K562 (cell line): ENCODE results near the gene SIGMAR1. TPM values are rescaled to one million over a fixed set of nuclear protein-coding genes. Genes with fewer than 3 reads are reported as not detected.

Experiments
- ATAC-seq: fragments of 200-7000 bp; cut with Tn5 transposase; 3 replicates; pipeline ENCODE4 v1.9.1; 2020; ENCODE audit warnings: moderate library complexity
- BruUV-seq: library from RNA; stranded (reverse); fragments of 400-500 nt; replicated peaks from 2 replicates; lab custom pipeline; 2021; lab: Mats Ljungman, UMichigan
- CTCF ChIA-PET: fragments of 300-600 bp; formaldehyde crosslinking; extraction: SDS; loops from one replicate; lab custom pipeline; 2021; ENCODE audit warnings: low intra/inter-chr PET ratio; lab: Yijun Ruan, JAX
- POLR2A ChIA-PET: fragments of 300-600, 350-650 bp; sonication (Branson Sonifier 250); formaldehyde crosslinking; extraction: SDS; loops from one replicate; lab custom pipeline; 2021; ENCODE audit warnings: antibody characterized with exemption, inconsistent platforms; lab: Yijun Ruan, JAX
- DNase-seq, 4 experiments: peaks; one replicate each; pipeline versions ENCODE4 v3.0.0 to v3.0.0-alpha.2; 2011 to 2018; ENCODE audit warnings: low spot score in 3 of 4, mixed read lengths in 3 of 4; ENCODE audit errors: extremely low read depth in 1 of 4
- FAIRE-seq: peaks from 2 replicates; lab custom pipeline; 2011; peaks lifted over from hg19 to GRCh38; lab: Jason Lieb, UNC
- H2AFZ ChIP-seq: 2 replicates; pipeline ENCODE4 v1.6.0; 2011; ENCODE audit warnings: low read depth, low read length, control low read depth, inconsistent platforms
- H3K27ac ChIP-seq: fragments of 200-600 bp; 3 replicates; pipeline ENCODE4 v1.8.0; 2011; ENCODE audit warnings: low read depth, mild to moderate bottlenecking, control low read depth, inconsistent platforms, low read length, moderate library complexity, mixed read lengths; ENCODE audit errors: extremely low read depth
- H3K27me3 ChIP-seq, 2 experiments: fragments of 300-600 bp in 1 of 2; 2 replicates in 1 of 2; 3 replicates in 1 of 2; pipeline versions ENCODE4 v1.6.0 to v1.8.0; 2011; ENCODE audit warnings: inconsistent platforms in 2 of 2, low read length in 2 of 2, mild to moderate bottlenecking in 1 of 2, mixed read lengths in 1 of 2, moderate library complexity in 1 of 2; ENCODE audit not compliant: control insufficient read depth in 2 of 2, insufficient read depth in 2 of 2
- H3K36me3 ChIP-seq: fragments of 300-600 bp; 3 replicates; pipeline ENCODE4 v1.8.0; 2011; ENCODE audit warnings: mild to moderate bottlenecking, low read length, inconsistent platforms; ENCODE audit not compliant: control insufficient read depth, insufficient read depth
- H3K4me1 ChIP-seq, 2 experiments: fragments of 200-600 bp in 1 of 2; replicated peaks in 1 of 2; 2 replicates in 1 of 2; 3 replicates in 1 of 2; pipeline versions ENCODE4 v1.5.1 to v1.8.0; 2011; ENCODE audit warnings: inconsistent platforms in 2 of 2, low read length in 2 of 2, mild to moderate bottlenecking in 1 of 2, mixed read lengths in 1 of 2, moderate library complexity in 1 of 2; ENCODE audit not compliant: control insufficient read depth in 2 of 2, insufficient read depth in 2 of 2
- H3K4me2 ChIP-seq: 2 replicates; pipeline ENCODE4 v1.6.1; 2011; ENCODE audit warnings: low read length, control low read depth, inconsistent platforms, mixed read lengths; ENCODE audit not compliant: insufficient read depth
- H3K4me3 ChIP-seq: fragments of 200-600 bp; sonication (generic), shearing (Covaris generic); 2 replicates; pipeline ENCODE4 v1.5.1; 2016; ENCODE audit warnings: control low read depth, inconsistent platforms
- H3K79me2 ChIP-seq: fragments of 200-600 bp; 3 replicates; pipeline ENCODE4 v1.8.0; 2011; ENCODE audit warnings: low read length, inconsistent platforms; ENCODE audit not compliant: control insufficient read depth, insufficient read depth
- H3K9ac ChIP-seq, 2 experiments: 2 replicates each; pipeline versions ENCODE4 v1.6.0 to v1.6.1; 2011; ENCODE audit warnings: low read depth in 2 of 2, low read length in 2 of 2, control low read depth in 1 of 2, inconsistent platforms in 1 of 2, mild to moderate bottlenecking in 1 of 2, mixed read lengths in 1 of 2; ENCODE audit not compliant: insufficient read depth in 1 of 2
- H3K9me1 ChIP-seq: one replicate; pipeline ENCODE4 v1.6.0; 2011; ENCODE audit warnings: inconsistent platforms, mild to moderate bottlenecking, low read length, moderate library complexity; ENCODE audit not compliant: control insufficient read depth, insufficient read depth
- H3K9me3 ChIP-seq: replicated peaks from 2 replicates; pipeline ENCODE4 v1.5.1; 2011; ENCODE audit warnings: low read depth, low read length, inconsistent platforms; ENCODE audit not compliant: control insufficient read depth, insufficient read depth
- H4K20me1 ChIP-seq: replicated peaks from 2 replicates; pipeline ENCODE4 v1.6.1; 2011; ENCODE audit warnings: low read length, inconsistent platforms, mixed read lengths; ENCODE audit not compliant: control insufficient read depth, insufficient read depth
- ARID4B ChIP-seq: sonication (generic); formaldehyde crosslinking; IDR thresholded peaks from 2 replicates; pipeline ENCODE4 v1.8.0; 2022; ENCODE audit warnings: mild to moderate bottlenecking, missing genetic modification reagents
- BACH1 ChIP-seq: fragments of 200-800 bp; sonication (Bioruptor generic); IDR thresholded peaks from 2 replicates; pipeline ENCODE4 v1.6.1; 2016; ENCODE audit warnings: missing genetic modification characterization, missing compliant biosample characterization
- COPS2 ChIP-seq: fragments of 450-650 bp; conservative IDR thresholded peaks from 2 replicates; pipeline ENCODE4 v1.6.1; 2016; ENCODE audit warnings: mild to moderate bottlenecking, moderate library complexity
- GTF2E2 ChIP-seq: fragments of 200-800 bp; sonication (Bioruptor generic); IDR thresholded peaks from 2 replicates; pipeline ENCODE4 v1.6.1; 2016; ENCODE audit warnings: missing genetic modification characterization, missing compliant biosample characterization
- KLF1 ChIP-seq: fragments of 450-650 bp; IDR thresholded peaks from 2 replicates; pipeline ENCODE4 v1.6.1; 2016; ENCODE audit warnings: missing genetic modification characterization, missing compliant biosample characterization
- MAFF ChIP-seq: IDR thresholded peaks from 2 replicates; pipeline ENCODE4 v1.6.1; 2012; ENCODE audit warnings: low read length, improper control_type of control experiment
- MCM5 ChIP-seq: fragments of 450-650 bp; IDR thresholded peaks from 2 replicates; pipeline ENCODE4 v1.6.1; 2016; ENCODE audit warnings: low read depth
- MYNN ChIP-seq, 2 experiments: sonication (generic); formaldehyde crosslinking in 1 of 2; IDR thresholded peaks; 2 replicates each; pipeline versions ENCODE4 v1.5.0 to v1.6.1; 2016 to 2020; ENCODE audit warnings: antibody characterized with exemption in 1 of 2, missing genetic modification reagents in 1 of 2
- SP2 ChIP-seq: IDR thresholded peaks from 2 replicates; pipeline ENCODE4 v1.6.1; 2011; ENCODE audit warnings: mild to moderate bottlenecking, low read depth, low read length, moderate library complexity; ENCODE audit not compliant: poor library complexity, severe bottlenecking; ENCODE audit errors: extremely low read depth
- SREBF2 ChIP-seq: sonication (generic); formaldehyde crosslinking; IDR thresholded peaks from 2 replicates; pipeline ENCODE4 v1.4.0; 2020; ENCODE audit warnings: mild to moderate bottlenecking, missing genetic modification reagents
- TEAD2 ChIP-seq: fragments of 450-650 bp; IDR thresholded peaks from 2 replicates; pipeline ENCODE4 v1.6.1; 2016; ENCODE audit warnings: missing genetic modification characterization, control low read depth, missing compliant biosample characterization
- VEZF1 ChIP-seq: fragments of 200-800 bp; sonication (Bioruptor generic); IDR thresholded peaks from 2 replicates; pipeline ENCODE4 v1.6.1; 2017; ENCODE audit warnings: missing genetic modification characterization, missing compliant biosample characterization
- ZNF449 ChIP-seq: fragments of 250-450 bp; sonication (Bioruptor Pico); IDR thresholded peaks from 2 replicates; pipeline ENCODE4 v1.8.0; 2022; ENCODE audit warnings: moderate library complexity, mild to moderate bottlenecking, inconsistent platforms
- WGBS: fragments of 100-300 bp; shearing (Covaris generic); methylation state at CpG from one replicate; pipeline ENCODE4 v1.1.6; 2016; ENCODE audit warnings: low coverage, mixed read lengths; ENCODE audit not compliant: insufficient coverage; ENCODE audit errors: missing lambda C conversion rate; 5-methylcytosine and 5-hydroxymethylcytosine counted together
- in situ Hi-C: fragments of 300-500 bp; cut with MboI; formaldehyde crosslinking; loops from 4 replicates; pipeline ENCODE4 v1.15.0; 2018; ENCODE audit warnings: inconsistent platforms, mixed read lengths
- intact Hi-C: fragments of 100-400 bp; cut with micrococcal nuclease; formaldehyde crosslinking; loops from 2 replicates; pipeline ENCODE4 v1.14.2; 2022
- polyA plus RNA-seq, 8 experiments: library from polyadenylated mRNA; depleted of rRNA in 4 of 8; stranded (reverse) in 5 of 8; unstranded in 3 of 8; fragments of >200 nt; fragmentation: Nextera tagmentation in 2 of 8; fragmentation: Illumina TruSeq in 1 of 8; extraction: Ambion mirVana in 2 of 8; extraction: Trizol in 1 of 8; gene quantifications; 2 replicates each; pipeline versions ENCODE4 v1.2.1 to v1.2.3, GENCODE V29; 2011 to 2014; ENCODE audit warnings: inconsistent platforms in 1 of 8, missing spikeins in 1 of 8
- total RNA-seq, 7 experiments: library from RNA; depleted of rRNA in 6 of 7; stranded (reverse); fragments of >200 nt in 6 of 7; fragmentation: Illumina TruSeq in 2 of 7; extraction: Trizol in 2 of 7; gene quantifications; 2 replicates each; pipeline versions ENCODE4 v1.2.1 to v1.2.3, GENCODE V29; 2011 to 2021; ENCODE audit warnings: low replicate concordance in 1 of 7

SIGMAR1 gene
- total and polyA plus RNA-seq, 9 of the 15 experiments (the other 6 are each of a cell fraction or from before 2014, with no cell fraction given) = 6.9 to 80.0 (median 35.2) TPM

GRCh38 chr9:34662526-34663302 is 25.1 kb upstream of the SIGMAR1 start, which contains the start of gene CCL27:
TSS of gene CCL27 (minus strand) at chr9:34662657. CDS start at chr9:34662633, 24 bp downstream.
- Histone ChIP-seq H3K9ac (no peak within 1 kb of the TSS), H3K79me2 (peaks cover 21% of the 10 kb centered on the region), H3K4me1 (peaks cover 18 to 21% of the 10 kb centered on the region in 2 experiments), H3K27me3 (no peaks in the 10 kb centered on the region), H3K9me3 (no peaks in the 10 kb centered on the region), H3K9me1 (peaks cover 2% of the 10 kb centered on the region), H3K36me3 (peaks cover 3% of the 10 kb centered on the region; the same call in 2 of the 3 replicates), H3K27ac (no peak within 1 kb of the TSS), H2AFZ (no peak within 1 kb of the TSS), H3K4me3 (no peak within 1 kb of the TSS), H4K20me1 (0 out of 2 replicates have a peak, but pooled peaks cover 4% of the 10 kb centered on the region), H3K4me2 (no peak within 1 kb of the TSS)
- in situ Hi-C loops (no loop called here), intact Hi-C loops (no loop called here)
- ChIA-PET POLR2A (interaction anchor here (0.7 to 2.8 kb wide), 3 partner anchors 11 to 12 kb away, joined by 3 to 13 read pairs (median 5); partner anchors contain the start of gene IL11RA), CTCF (no interaction called here)
- WGBS = 67% methylated on average over 3 of the region's 4 CpGs
- ATAC-seq (no peak), FAIRE-seq (no peak), DNase-seq (no peak)
- BruUV-seq = no TSS peak
- TF ChIP-seq MYNN (IDR thresholded peaks at IDR 0.05) (no peak), MYNN (CRISPR knock-in tag; IDR thresholded peaks at IDR 0.05) (no peak), VEZF1 (CRISPR knock-in tag) (no peak), SREBF2 (no peak), GTF2E2 (tag) (no peak), COPS2 (no peak), MCM5 (no peak), BACH1 (tag) (no peak), ARID4B (CRISPR knock-in tag) (no peak), TEAD2 (tag) (no peak), SP2 (no peak), ZNF449 (CRISPR knock-in tag) (no peak), KLF1 (tag) (no peak), MAFF (no peak)
